ENCODE data around the gene KRTAP12-1.

KRTAP12-1 gene

GRCh38 chr21:44711327-44712202 is 29.6 kb upstream of the KRTAP12-1 start, which contains the start of gene TSPEAR:
TSS of gene TSPEAR (minus strand) at chr21:44711572. CDS start at chr21:44711514, 58 bp downstream.
- DNase-seq (ENCODE audit: low read depth) = no peak
- no peak for TF ChIP-seq CTCF (conservative IDR thresholded peaks at IDR 0.05; ENCODE audit: low read length)
- no peak within 1 kb of the TSS for H3K4me3 ChIP-seq (ENCODE audit: low read length)

- no peak overlapping the region for H3K4me3 ChIP-seq (ENCODE audit: low read length)
- no peak for TF ChIP-seq CTCF (conservative IDR thresholded peaks at IDR 0.05; ENCODE audit: low read length)
- no peak for DNase-seq (ENCODE audit: low read depth)
These were observed 28.9 kb upstream of the KRTAP12-1 start for GRCh38 chr21:44710756-44711326.

GRCh38 chr21:44710294-44710665 is 28.3 kb upstream of the KRTAP12-1 start:
- no peak overlapping the region for H3K4me3 ChIP-seq (ENCODE audit: low read length)
- no peak for TF ChIP-seq CTCF (conservative IDR thresholded peaks at IDR 0.05; ENCODE audit: low read length)
- no peak for DNase-seq (ENCODE audit: low read depth)

- DNase-seq (ENCODE audit: low read depth) = no peak
- TF ChIP-seq CTCF (conservative IDR thresholded peaks at IDR 0.05; ENCODE audit: low read length) = no peak
- no peak overlapping the region for H3K4me3 ChIP-seq (ENCODE audit: low read length)
These were observed 27.7 kb upstream of the KRTAP12-1 start for GRCh38 chr21:44709426-44710293.

- no peak for DNase-seq (ENCODE audit: low read depth)
- no peak overlapping the region for H3K4me3 ChIP-seq (ENCODE audit: low read length)
- TF ChIP-seq CTCF (conservative IDR thresholded peaks at IDR 0.05; ENCODE audit: low read length) = no peak
These were observed 27.0 kb upstream of the KRTAP12-1 start for GRCh38 chr21:44708866-44709425.

- no peak overlapping the region for H3K4me3 ChIP-seq (ENCODE audit: low read length)
- DNase-seq (ENCODE audit: low read depth) = no peak
- no peak for TF ChIP-seq CTCF (conservative IDR thresholded peaks at IDR 0.05; ENCODE audit: low read length)
These were observed 26.4 kb upstream of the KRTAP12-1 start for GRCh38 chr21:44708213-44708865.

Measured in AG10803 (cell line).